ENCODE data around the gene PPP1R16B.
"Not testable (repeated sequence)": the region's sequence is repeated elsewhere in the genome, so short reads cannot be mapped to it uniquely, and the experiment has no call there.

PPP1R16B gene

GRCh38 chr20:38789503-38790199 lies 15.8 kb upstream of the PPP1R16B start:
- peaks cover 0 to 5% (median 0%) of the 10 kb centered on the region in 10 experiments; a peak in 2 of 20 replicates for H3K4me1 ChIP-seq
- H3K36me3 ChIP-seq: no peaks in the 10 kb centered on the region
- H3K27me3 ChIP-seq: no peaks in the 10 kb centered on the region
- TF ChIP-seq Cebpa-rat (IDR thresholded peaks at IDR 0.05): no peak
- no peak overlapping the region for H3K9ac ChIP-seq
- H3K27ac ChIP-seq: no peak overlapping the region
- H4K20me1 ChIP-seq: no peaks in the 10 kb centered on the region
- peaks cover 0 to 10% (median 0%) of the 10 kb centered on the region in 11 experiments; a peak in 1 of 22 replicates for H3K9me3 ChIP-seq (replicated peaks in 1 of 11)
- no peak overlapping the region for H3K4me2 ChIP-seq
- H3K4me3 ChIP-seq: no peak overlapping the region

- Histone ChIP-seq H3K4me2 (no peak overlapping the region), H3K4me1 (peaks cover 0 to 5% (median 0%) of the 10 kb centered on the region in 10 experiments; a peak in 2 of 20 replicates), H3K4me3 (no peak overlapping the region), H3K9me3 (replicated peaks in 1 of 11) (peaks cover 0 to 10% (median 0%) of the 10 kb centered on the region in 11 experiments; a peak in 1 of 22 replicates), H3K36me3 (no peaks in the 10 kb centered on the region), H3K27me3 (no peaks in the 10 kb centered on the region), H3K9ac (no peak overlapping the region), H4K20me1 (no peaks in the 10 kb centered on the region), H3K27ac (no peak overlapping the region)
- TF ChIP-seq Cebpa-rat (IDR thresholded peaks at IDR 0.05): no peak
Measured at GRCh38 chr20:38790200-38791053, 15.1 kb upstream of the PPP1R16B start.

GRCh38 chr20:38791291-38791690 lies 14.2 kb upstream of the PPP1R16B start:
- H3K4me2 ChIP-seq: no peak overlapping the region
- H3K9ac ChIP-seq: no peak overlapping the region
- H3K4me1 ChIP-seq: peaks cover 0 to 5% (median 0%) of the 10 kb centered on the region in 10 experiments; a peak in 2 of 20 replicates
- H4K20me1 ChIP-seq: no peaks in the 10 kb centered on the region
- H3K9me3 ChIP-seq (replicated peaks in 1 of 11): peaks cover 0 to 10% (median 0%) of the 10 kb centered on the region in 11 experiments; a peak in 1 of 22 replicates
- no peak for TF ChIP-seq Cebpa-rat (IDR thresholded peaks at IDR 0.05)
- H3K27ac ChIP-seq: no peak overlapping the region
- H3K4me3 ChIP-seq: no peak overlapping the region
- H3K36me3 ChIP-seq: no peaks in the 10 kb centered on the region
- no peaks in the 10 kb centered on the region for H3K27me3 ChIP-seq

- no peak overlapping the region for H3K27ac ChIP-seq
- TF ChIP-seq Cebpa-rat (IDR thresholded peaks at IDR 0.05): no peak
- H3K9me3 ChIP-seq (replicated peaks in 1 of 11): peaks cover 0 to 10% (median 0%) of the 10 kb centered on the region in 11 experiments; a peak in 1 of 22 replicates
- H3K27me3 ChIP-seq: no peaks in the 10 kb centered on the region
- no peak overlapping the region for H3K9ac ChIP-seq
- no peak overlapping the region for H3K4me2 ChIP-seq
- no peak overlapping the region for H3K4me3 ChIP-seq
- H3K36me3 ChIP-seq: no peaks in the 10 kb centered on the region
- peaks cover 0 to 5% (median 0%) of the 10 kb centered on the region in 10 experiments; a peak in 2 of 20 replicates for H3K4me1 ChIP-seq
- no peaks in the 10 kb centered on the region for H4K20me1 ChIP-seq
Measured at GRCh38 chr20:38791940-38792339, 13.6 kb upstream of the PPP1R16B start.

- H3K4me3 ChIP-seq, H3K27ac ChIP-seq, H3K9ac ChIP-seq, H3K27me3 ChIP-seq, H3K4me1 ChIP-seq, H4K20me1 ChIP-seq, H3K36me3 ChIP-seq: not testable (repeated sequence)
- Histone ChIP-seq H3K9me3 (replicated peaks in 1 of 11) (peaks cover 0 to 10% (median 0%) of the 10 kb centered on the region in 11 experiments; a peak in 3 of 22 replicates), H3K4me2 (0 out of 22 replicates have a peak overlapping the region, but pooled peaks of 1 of the 11 experiments have one; percentile 13)
Measured at GRCh38 chr20:38794057-38794456, 11.4 kb upstream of the PPP1R16B start.

- Histone ChIP-seq H3K9me3 (replicated peaks in 1 of 11) (peaks cover 0 to 10% (median 0%) of the 10 kb centered on the region in 11 experiments; a peak in 3 of 22 replicates), H3K4me3 (no peak overlapping the region), H3K27ac (no peak overlapping the region), H3K4me1 (peaks cover 0 to 16% (median 9%) of the 10 kb centered on the region in 10 experiments; a peak in 14 of 20 replicates), H3K4me2 (peak overlapping the region in 1 of 11 experiments; percentile 4; a peak in 1 of 22 replicates), H3K27me3 (no peaks in the 10 kb centered on the region), H3K9ac (no peak overlapping the region), H4K20me1 (no peaks in the 10 kb centered on the region), H3K36me3 (no peaks in the 10 kb centered on the region)
- no peak for TF ChIP-seq Cebpa-rat (IDR thresholded peaks at IDR 0.05)
Measured at GRCh38 chr20:38798266-38798665, 7.2 kb upstream of the PPP1R16B start.

GRCh38 chr20:38799203-38799602 lies 6.3 kb upstream of the PPP1R16B start:
- H4K20me1 ChIP-seq: no peaks in the 10 kb centered on the region
- peaks cover 0 to 21% (median 11%) of the 10 kb centered on the region in 10 experiments; a peak in 17 of 20 replicates for H3K4me1 ChIP-seq
- TF ChIP-seq Cebpa-rat (IDR thresholded peaks at IDR 0.05): no peak
- no peak overlapping the region for H3K27ac ChIP-seq
- H3K27me3 ChIP-seq: no peaks in the 10 kb centered on the region
- H3K36me3 ChIP-seq: no peaks in the 10 kb centered on the region
- peaks cover 0 to 10% (median 0%) of the 10 kb centered on the region in 11 experiments; a peak in 3 of 22 replicates for H3K9me3 ChIP-seq (replicated peaks in 1 of 11)
- H3K4me3 ChIP-seq: no peak overlapping the region
- H3K9ac ChIP-seq: no peak overlapping the region
- peak overlapping the region in 6 of 11 experiments; percentile 1 to 30 (median 16); a peak in 6 of 22 replicates for H3K4me2 ChIP-seq

GRCh38 chr20:38800882-38801281 lies 4.6 kb upstream of the PPP1R16B start:
- Histone ChIP-seq H4K20me1 (0 out of 22 replicates have a peak, but pooled peaks cover 0 to 2% (median 0%) of the 10 kb centered on the region in 11 experiments), H3K4me3 (no peak overlapping the region), H3K9ac (no peak overlapping the region), H3K4me1 (peaks cover 10 to 36% (median 25%) of the 10 kb centered on the region in 10 experiments), H3K36me3 (no peaks in the 10 kb centered on the region), H3K9me3 (replicated peaks in 1 of 11) (peaks cover 0 to 10% (median 0%) of the 10 kb centered on the region in 11 experiments; a peak in 3 of 22 replicates), H3K27ac (no peak overlapping the region), H3K4me2 (no peak overlapping the region), H3K27me3 (no peaks in the 10 kb centered on the region)
- no peak for TF ChIP-seq Cebpa-rat (IDR thresholded peaks at IDR 0.05)

- H3K4me3 ChIP-seq: no peak overlapping the region
- no peaks in the 10 kb centered on the region for H3K36me3 ChIP-seq
- H3K27ac ChIP-seq: peak overlapping the region in 10 of 11 experiments; percentile 66 to 93 (median 87); a peak in 19 of 22 replicates
Measured at GRCh38 chr20:38804221-38804620, 1.3 kb upstream of the PPP1R16B start.

More at GRCh38 chr20:38804221-38804620, 1.3 kb upstream of the PPP1R16B start:
- Histone ChIP-seq H3K9me3 (replicated peaks in 1 of 11) (no peaks in the 10 kb centered on the region), H3K4me1 (peaks cover 23 to 56% (median 51%) of the 10 kb centered on the region in 10 experiments), H3K9ac (peak overlapping the region in 10 of 11 experiments; percentile 30 to 85 (median 79); a peak in 18 of 22 replicates), H3K4me2 (peak overlapping the region in 10 of 11 experiments; percentile 94 to 100 (median 100); a peak in 21 of 22 replicates), H3K27me3 (peaks cover 0 to 9% (median 0%) of the 10 kb centered on the region in 11 experiments; a peak in 2 of 22 replicates), H4K20me1 (peaks cover 0 to 14% (median 0%) of the 10 kb centered on the region in 11 experiments; a peak in 5 of 22 replicates)
- no peak for TF ChIP-seq Cebpa-rat (IDR thresholded peaks at IDR 0.05)
